Measurements from ENCODE around the gene COL10A1.

COL10A1 gene

GRCh38 chr6:116145803-116146675, 20.1 kb upstream of the COL10A1 start:
- Histone ChIP-seq H3K27ac (ENCODE audit: extremely low read depth, low read depth, low read length) (no peak overlapping the region), H3K4me3 (ENCODE audit: low read depth, low read length) (no peak overlapping the region), H3K9me3 (ENCODE audit: control insufficient read depth, insufficient read depth, low read depth, low read length) (no peaks in the 10 kb centered on the region), H3K36me3 (ENCODE audit: control insufficient read depth in 2 of 2, insufficient read depth in 1 of 2, low read length in 2 of 2) (no peaks in the 10 kb centered on the region), H3K4me1 (ENCODE audit: control insufficient read depth, insufficient read depth, low read length) (0 out of 2 replicates have a peak, but pooled peaks cover 2% of the 10 kb centered on the region)
- POLR2A ChIA-PET = no interaction called here
- CTCF ChIA-PET = interaction anchor here (0.8 kb wide), 1 partner anchor 23 kb away, joined by 3 read pairs; no protein-coding TSS in a partner anchor
- TF ChIP-seq ZNF585B (tag by site-specific recombination; IDR thresholded peaks at IDR 0.05) (no peak), ZNF514 (tag by site-specific recombination; IDR thresholded peaks at IDR 0.05) (no peak), ZNF324 (tag by site-specific recombination; IDR thresholded peaks at IDR 0.05) (no peak)

GRCh38 chr6:116144605-116145004, 18.7 kb upstream of the COL10A1 start:
- H3K36me3 ChIP-seq (ENCODE audit: control insufficient read depth in 2 of 2, insufficient read depth in 1 of 2, low read length in 2 of 2) = no peaks in the 10 kb centered on the region
- CTCF ChIA-PET = interaction anchor here (1.0 kb wide), 1 partner anchor 73 kb away, joined by 3 read pairs; no protein-coding TSS in a partner anchor
- TF ChIP-seq ZNF513 (tag by site-specific recombination; IDR thresholded peaks at IDR 0.05) = no peak
- no peak for TF ChIP-seq ZNF26 (tag by site-specific recombination; IDR thresholded peaks at IDR 0.05)
- TF ChIP-seq ZNF132 (tag by site-specific recombination; IDR thresholded peaks at IDR 0.05; ENCODE audit: borderline replicate concordance) = no peak
- no peak for TF ChIP-seq ATF2 (tag by site-specific recombination; IDR thresholded peaks at IDR 0.05; ENCODE audit: low read depth)
- TF ChIP-seq PRDM2 (tag by site-specific recombination; IDR thresholded peaks at IDR 0.05; ENCODE audit: borderline replicate concordance) = no peak
- H3K4me3 ChIP-seq (ENCODE audit: low read depth, low read length) = no peak overlapping the region
- no peaks in the 10 kb centered on the region for H3K9me3 ChIP-seq (ENCODE audit: control insufficient read depth, insufficient read depth, low read depth, low read length)
- no peak overlapping the region for H3K27ac ChIP-seq (ENCODE audit: extremely low read depth, low read depth, low read length)
- POLR2A ChIA-PET = no interaction called here
- 0 out of 2 replicates have a peak, but pooled peaks cover 2% of the 10 kb centered on the region for H3K4me1 ChIP-seq (ENCODE audit: control insufficient read depth, insufficient read depth, low read length)

- TF ChIP-seq CTCF (tag by site-specific recombination; IDR thresholded peaks at IDR 0.05) (peak; percentile 31; the same call in 1 of the 2 replicates), PRDM10 (tag by site-specific recombination; IDR thresholded peaks at IDR 0.05) (no peak)
- H3K36me3 ChIP-seq (ENCODE audit: control insufficient read depth in 2 of 2, insufficient read depth in 1 of 2, low read length in 2 of 2) = no peaks in the 10 kb centered on the region
- no peaks in the 10 kb centered on the region for H3K9me3 ChIP-seq (ENCODE audit: control insufficient read depth, insufficient read depth, low read depth, low read length)
- no peak overlapping the region for H3K4me3 ChIP-seq (ENCODE audit: low read depth, low read length)
- POLR2A ChIA-PET = no interaction called here
- H3K27ac ChIP-seq (ENCODE audit: extremely low read depth, low read depth, low read length) = no peak overlapping the region
- H3K4me1 ChIP-seq (ENCODE audit: control insufficient read depth, insufficient read depth, low read length) = no peaks in the 10 kb centered on the region
- CTCF ChIA-PET = interaction anchor here (0.6 to 1.9 kb wide), 4 partner anchors 10 to 319 kb away, joined by 3 to 7 read pairs (median 4); no protein-coding TSS in a partner anchor
These were observed 14.0 kb upstream of the COL10A1 start for GRCh38 chr6:116139917-116140316.

All from HEK293 (cell line).